ENCODE results near the gene FAM89B.
A peak's percentile ranks its signal among the peaks of the same experiment; 100 is the strongest.

Gene FAM89B

GRCh38 chr11:65539744-65540289 is 32.5 kb upstream of the FAM89B start:
- peak; percentile 57 for DNase-seq

- DNase-seq = peak; percentile 83
These were observed 31.8 kb upstream of the FAM89B start for GRCh38 chr11:65540290-65541092.

- DNase-seq = no peak
These were observed 31.0 kb upstream of the FAM89B start for GRCh38 chr11:65541093-65541982.

- no peak for DNase-seq
These were observed 29.5 kb upstream of the FAM89B start for GRCh38 chr11:65542738-65543390.

GRCh38 chr11:65545853-65546216 is 26.5 kb upstream of the FAM89B start:
- no peak for DNase-seq

- DNase-seq = peak; percentile 93
These were observed 25.9 kb upstream of the FAM89B start for GRCh38 chr11:65546217-65546958.

- DNase-seq = no peak
These were observed 24.8 kb upstream of the FAM89B start for GRCh38 chr11:65547446-65548125.

GRCh38 chr11:65548395-65548794 is 23.9 kb upstream of the FAM89B start:
- DNase-seq = no peak

- no peak for DNase-seq
These were observed 23.2 kb upstream of the FAM89B start for GRCh38 chr11:65549096-65549495.

- DNase-seq = peak; percentile 85
These were observed 20.6 kb upstream of the FAM89B start for GRCh38 chr11:65551572-65552387.

- no peak for DNase-seq
These were observed 19.9 kb upstream of the FAM89B start for GRCh38 chr11:65552388-65552951.

GRCh38 chr11:65553301-65554001 is 18.9 kb upstream of the FAM89B start:
- no peak for DNase-seq

GRCh38 chr11:65554057-65554818 is 18.1 kb upstream of the FAM89B start:
- no peak for DNase-seq

GRCh38 chr11:65554842-65555430 is 17.4 kb upstream of the FAM89B start:
- no peak for DNase-seq

- no peak for DNase-seq
These were observed 16.6 kb upstream of the FAM89B start for GRCh38 chr11:65555693-65556231.

- DNase-seq = no peak
These were observed 15.7 kb upstream of the FAM89B start for GRCh38 chr11:65556470-65557279.

GRCh38 chr11:65557280-65558001 is 14.9 kb upstream of the FAM89B start:
- DNase-seq = no peak
